Keratinocyte (primary cell): Measurements from ENCODE around the gene RPS21. TPM values are rescaled to one million over a fixed set of nuclear protein-coding genes. Genes with fewer than 3 reads are reported as not detected.

Experiments used
- DNase-seq: peaks from one replicate; pipeline ENCODE4 v3.0.0-alpha.2; 2011; ENCODE audit warnings: low read depth, missing footprints, low spot score
- FAIRE-seq: peaks from 2 replicates; lab custom pipeline; 2011; peaks lifted over from hg19 to GRCh38; lab: Jason Lieb, UNC
- H2AFZ ChIP-seq: 2 replicates; pipeline ENCODE4 v1.6.0; 2012; ENCODE audit warnings: low read length, control low read depth, inconsistent platforms; ENCODE audit not compliant: control insufficient read depth
- H3K27ac ChIP-seq: 2 replicates; pipeline ENCODE4 v1.5.1; 2011; ENCODE audit warnings: low read length; ENCODE audit not compliant: control insufficient read depth, insufficient read depth
- H3K27me3 ChIP-seq: 3 replicates; pipeline ENCODE4 v1.6.0; 2011; ENCODE audit warnings: low read length; ENCODE audit not compliant: control insufficient read depth, insufficient read depth; ENCODE audit errors: extremely low read depth
- H3K36me3 ChIP-seq, 2 experiments: 2 replicates in 1 of 2; 3 replicates in 1 of 2; pipeline ENCODE4 v1.5.1; 2011; ENCODE audit warnings: low read length in 2 of 2, mild to moderate bottlenecking in 1 of 2; ENCODE audit not compliant: control insufficient read depth in 2 of 2, insufficient read depth in 2 of 2; ENCODE audit errors: extremely low read depth in 1 of 2
- H3K4me1 ChIP-seq: 3 replicates; pipeline ENCODE4 v1.5.1; 2011; ENCODE audit warnings: low read length; ENCODE audit not compliant: control insufficient read depth, insufficient read depth; ENCODE audit errors: extremely low read depth
- H3K4me2 ChIP-seq: 3 replicates; pipeline ENCODE4 v1.6.0; 2011; ENCODE audit warnings: low read depth, low read length; ENCODE audit not compliant: control insufficient read depth, insufficient read depth; ENCODE audit errors: extremely low read depth
- H3K4me3 ChIP-seq, 3 experiments: fragments of 200-600 bp in 1 of 3; sonication (generic) in 1 of 3; 2 replicates in 2 of 3; 3 replicates in 1 of 3; pipeline ENCODE4 v1.5.1; 2011 to 2016; ENCODE audit warnings: low read length in 3 of 3, mild to moderate bottlenecking in 3 of 3, control low read depth in 2 of 3, inconsistent platforms in 1 of 3, low read depth in 1 of 3, mixed read lengths in 1 of 3, mixed run types in 1 of 3, moderate library complexity in 1 of 3; ENCODE audit not compliant: control insufficient read depth in 2 of 3, insufficient read depth in 2 of 3; ENCODE audit errors: extremely low read depth in 1 of 3
- H3K79me2 ChIP-seq: 2 replicates; pipeline ENCODE4 v1.6.0; 2012; ENCODE audit warnings: low read length; ENCODE audit not compliant: control insufficient read depth, insufficient read depth
- H3K9ac ChIP-seq: 3 replicates; pipeline ENCODE4 v1.6.0; 2011; ENCODE audit warnings: low read length; ENCODE audit not compliant: control insufficient read depth, insufficient read depth; ENCODE audit errors: extremely low read depth
- H3K9me1 ChIP-seq: 3 replicates; pipeline ENCODE4 v1.6.0; 2011; ENCODE audit warnings: low read length; ENCODE audit not compliant: control insufficient read depth, insufficient read depth; ENCODE audit errors: extremely low read depth
- H3K9me3 ChIP-seq: 2 replicates; pipeline ENCODE4 v1.5.1; 2012; ENCODE audit warnings: low read depth, low read length; ENCODE audit not compliant: control insufficient read depth
- H4K20me1 ChIP-seq: 3 replicates; pipeline ENCODE4 v1.6.0; 2011; ENCODE audit warnings: low read length; ENCODE audit not compliant: control insufficient read depth, insufficient read depth; ENCODE audit errors: extremely low read depth
- EZH2 ChIP-seq: IDR thresholded peaks from one replicate; pipeline ENCODE4 v1.6.1; 2012; ENCODE audit warnings: inconsistent platforms, mild to moderate bottlenecking, low read length, moderate library complexity
- dilution Hi-C: fragments of 300-500 bp; cut with MboI; formaldehyde crosslinking; loops from one replicate; pipeline ENCODE4 v1.7.0; 2020; ENCODE audit warnings: low sequenced_read_pairs; ENCODE audit not compliant: extremely low pct_ligation_motif_present
- polyA plus RNA-seq, 5 experiments: library from polyadenylated mRNA; depleted of rRNA in 3 of 5; stranded (reverse) in 3 of 5; stranded (forward) in 1 of 5; unstranded in 1 of 5; fragments of >200 nt; gene quantifications; 1 replicate in 1 of 5; 2 replicates in 3 of 5; 3 replicates in 1 of 5; pipeline versions ENCODE4 v1.2.1 to v1.2.3, GENCODE V29; 2011 to 2012; ENCODE audit warnings: missing spikeins in 2 of 5, low read depth in 1 of 5, low replicate concordance in 1 of 5
- TF ChIP-seq, protein P1 (sequence below), 3 experiments: IDR thresholded peaks in 1 of 3; conservative IDR thresholded peaks in 1 of 3; optimal IDR thresholded peaks in 1 of 3; 2 replicates in 2 of 3; 3 replicates in 1 of 3; pipeline versions ENCODE3 to v1.5.1; 2011; ENCODE audit warnings: low read length in 3 of 3, mild to moderate bottlenecking in 3 of 3, moderate library complexity in 2 of 3, control low read depth in 1 of 3, inconsistent platforms in 1 of 3; ENCODE audit not compliant: insufficient read depth in 2 of 3; ENCODE audit errors: extremely low read depth in 1 of 3

RPS21 gene
- polyA plus RNA-seq, 1 donor (not counting 4 experiments of a cell fraction or from before 2014, with no cell fraction given): 3,874 TPM

DNA sequence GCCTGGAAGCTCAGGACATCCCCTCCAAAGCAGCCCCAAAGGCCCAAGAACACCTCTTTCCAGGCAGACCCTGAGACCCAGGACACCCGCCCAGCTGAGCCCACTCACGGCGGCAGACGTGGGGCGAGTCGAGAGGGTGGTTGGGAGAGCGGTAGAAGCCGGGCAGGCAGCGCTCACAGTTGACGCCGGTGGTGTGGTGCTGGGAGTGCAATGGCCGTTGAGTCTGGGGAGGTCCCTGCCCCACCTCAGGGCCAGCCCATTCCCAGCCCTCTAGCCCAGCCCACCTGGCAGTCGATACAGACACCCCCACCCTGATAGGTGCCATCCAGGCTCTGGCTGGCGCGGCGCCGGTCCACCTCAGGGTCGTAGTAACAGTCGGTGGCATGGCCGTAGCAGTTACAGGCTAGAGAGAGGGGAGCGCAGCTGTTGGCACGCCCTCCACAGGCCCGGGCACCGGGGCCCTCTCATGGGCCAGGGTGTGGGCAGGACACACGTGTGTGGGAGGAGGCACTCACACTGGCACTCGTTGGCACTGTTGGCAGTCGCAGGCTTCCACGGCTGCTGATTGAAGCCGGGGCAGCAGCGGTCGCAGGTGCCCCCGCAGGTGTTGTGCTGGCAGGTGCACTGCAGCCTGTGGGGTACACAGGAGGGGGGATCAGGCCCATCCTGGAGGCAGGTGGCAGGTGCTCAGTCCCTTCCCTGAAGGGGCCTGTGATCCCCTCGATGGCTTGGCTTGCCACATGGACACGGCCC is 40.3 kb upstream of the RPS21 start:
- no peak overlapping the region for H2AFZ ChIP-seq
- H3K4me2 ChIP-seq: no peak overlapping the region
- FAIRE-seq: no peak
- peaks cover 20% of the 10 kb centered on the region for H3K4me1 ChIP-seq
- DNase-seq: no peak
- peaks cover 4% of the 10 kb centered on the region for H3K79me2 ChIP-seq
- H3K9me3 ChIP-seq: no peaks in the 10 kb centered on the region
- TF ChIP-seq EZH2: no peak
- TF ChIP-seq, protein P1, sequence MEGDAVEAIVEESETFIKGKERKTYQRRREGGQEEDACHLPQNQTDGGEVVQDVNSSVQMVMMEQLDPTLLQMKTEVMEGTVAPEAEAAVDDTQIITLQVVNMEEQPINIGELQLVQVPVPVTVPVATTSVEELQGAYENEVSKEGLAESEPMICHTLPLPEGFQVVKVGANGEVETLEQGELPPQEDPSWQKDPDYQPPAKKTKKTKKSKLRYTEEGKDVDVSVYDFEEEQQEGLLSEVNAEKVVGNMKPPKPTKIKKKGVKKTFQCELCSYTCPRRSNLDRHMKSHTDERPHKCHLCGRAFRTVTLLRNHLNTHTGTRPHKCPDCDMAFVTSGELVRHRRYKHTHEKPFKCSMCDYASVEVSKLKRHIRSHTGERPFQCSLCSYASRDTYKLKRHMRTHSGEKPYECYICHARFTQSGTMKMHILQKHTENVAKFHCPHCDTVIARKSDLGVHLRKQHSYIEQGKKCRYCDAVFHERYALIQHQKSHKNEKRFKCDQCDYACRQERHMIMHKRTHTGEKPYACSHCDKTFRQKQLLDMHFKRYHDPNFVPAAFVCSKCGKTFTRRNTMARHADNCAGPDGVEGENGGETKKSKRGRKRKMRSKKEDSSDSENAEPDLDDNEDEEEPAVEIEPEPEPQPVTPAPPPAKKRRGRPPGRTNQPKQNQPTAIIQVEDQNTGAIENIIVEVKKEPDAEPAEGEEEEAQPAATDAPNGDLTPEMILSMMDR (optimal IDR thresholded peaks at IDR 0.05 in 1 of 3, IDR thresholded peaks at IDR 0.05 in 1 of 3, conservative IDR thresholded peaks at IDR 0.05 in 1 of 3; ENCODE audit: extremely low read depth in 1 of 3, insufficient read depth in 2 of 3, low read length in 3 of 3): no peak
- H3K9ac ChIP-seq: no peak overlapping the region
- H3K4me3 ChIP-seq: no peak overlapping the region
- peaks cover 35 to 44% of the 10 kb centered on the region in 2 experiments for H3K36me3 ChIP-seq
- no peaks in the 10 kb centered on the region for H4K20me1 ChIP-seq
- H3K9me1 ChIP-seq: no peaks in the 10 kb centered on the region
- no peak overlapping the region for H3K27ac ChIP-seq
- dilution Hi-C loops: no loop called here
- no peaks in the 10 kb centered on the region for H3K27me3 ChIP-seq

- H3K9ac ChIP-seq: no peak overlapping the region
- DNase-seq (no peak), FAIRE-seq (no peak)
- peaks cover 24% of the 10 kb centered on the region for H3K4me1 ChIP-seq
- H3K4me3 ChIP-seq: no peak overlapping the region
- H3K36me3 ChIP-seq: peaks cover 37 to 47% of the 10 kb centered on the region in 2 experiments
- no peak overlapping the region for H3K4me2 ChIP-seq
- no peaks in the 10 kb centered on the region for H3K9me1 ChIP-seq
- H3K27ac ChIP-seq: no peak overlapping the region
- no peak overlapping the region for H2AFZ ChIP-seq
- H4K20me1 ChIP-seq: no peaks in the 10 kb centered on the region
- dilution Hi-C loops: no loop called here
- TF ChIP-seq EZH2: no peak
- TF ChIP-seq, protein P1 (optimal IDR thresholded peaks at IDR 0.05 in 1 of 3, IDR thresholded peaks at IDR 0.05 in 1 of 3, conservative IDR thresholded peaks at IDR 0.05 in 1 of 3; ENCODE audit: extremely low read depth in 1 of 3, insufficient read depth in 2 of 3, low read length in 3 of 3): no peak
- H3K27me3 ChIP-seq: no peaks in the 10 kb centered on the region
- H3K79me2 ChIP-seq: peaks cover 4% of the 10 kb centered on the region
- no peaks in the 10 kb centered on the region for H3K9me3 ChIP-seq
Measured at GRCh38 chr20:62347151-62347404, 39.8 kb upstream of the RPS21 start.
